HCT116 (cell line): ENCODE results near the gene SLC16A1. TPM values are rescaled to one million over a fixed set of nuclear protein-coding genes. Genes with fewer than 3 reads are reported as not detected.

Experiments
- ATAC-seq: fragments of 200-7000 bp; cut with Tn5 transposase; 2 replicates; pipeline ENCODE4 v1.9.1; 2020; ENCODE audit warnings: mild to moderate bottlenecking, moderate library complexity
- BruUV-seq: library from RNA; stranded (reverse); fragments of 400-500 nt; replicated peaks from 2 replicates; lab custom pipeline; 2021; lab: Mats Ljungman, UMichigan
- CTCF ChIA-PET: fragments of 300-600 bp; sonication (Branson Sonifier 250); formaldehyde crosslinking; loops from one replicate; lab custom pipeline; 2021; ENCODE audit warnings: antibody characterized with exemption; lab: Charles Lee
- POLR2A ChIA-PET: fragments of 300-600, 350-600 bp; sonication (Branson Sonifier 250); formaldehyde crosslinking; loops from one replicate; lab custom pipeline; 2021; ENCODE audit warnings: antibody characterized with exemption; lab: Charles Lee
- RAD21 ChIA-PET, 2 experiments: fragments of 300-600 bp; sonication (Branson Sonifier 250); formaldehyde crosslinking; loops; one replicate each; lab custom pipeline; 2023; ENCODE audit warnings: low total read pairs in 2 of 2; ENCODE audit not compliant: uncharacterized antibody in 2 of 2, unreplicated experiment in 2 of 2, low non-redundant PET in 1 of 2; lab: Charles Lee
- DNase-seq: peaks from one replicate; pipeline ENCODE4 v3.0.0-alpha.2; 2010; ENCODE audit warnings: low read depth, low spot score
- H2AFZ ChIP-seq: fragments of 200-600 bp; shearing (Covaris generic), sonication (generic); 2 replicates; pipeline ENCODE4 v1.6.1; 2017; ENCODE audit warnings: low read depth, mixed run types, mixed read lengths, antibody characterized with exemption, low read length; ENCODE audit not compliant: poor library complexity, severe bottlenecking
- H3K27ac ChIP-seq: 2 replicates; pipeline ENCODE4 v1.5.1; 2012; ENCODE audit warnings: low read depth, low read length
- H3K27me3 ChIP-seq: fragments of 200-600 bp; sonication (generic); 2 replicates; pipeline ENCODE4 v1.6.1; 2016; ENCODE audit warnings: mixed run types, low read length, mixed read lengths; ENCODE audit not compliant: insufficient read depth
- H3K36me3 ChIP-seq, 2 experiments: fragments of 200-500 bp in 1 of 2; fragments of 200-600 bp in 1 of 2; sonication (Bioruptor generic) in 1 of 2; sonication (generic) in 1 of 2; 2 replicates each; pipeline versions ENCODE4 v1.5.1 to v1.6.1; 2014 to 2016; ENCODE audit warnings: low read length in 2 of 2, inconsistent platforms in 1 of 2, mixed read lengths in 1 of 2, mixed run types in 1 of 2; ENCODE audit not compliant: insufficient read depth in 2 of 2, control insufficient read depth in 1 of 2
- H3K4me1 ChIP-seq, 2 experiments: fragments of 200-600 bp in 1 of 2; sonication (generic) in 1 of 2; 2 replicates each; pipeline versions ENCODE4 v1.5.1 to v1.6.1; 2012 to 2017; ENCODE audit warnings: low read length in 2 of 2, inconsistent platforms in 1 of 2, mild to moderate bottlenecking in 1 of 2, mixed read lengths in 1 of 2, mixed run types in 1 of 2, moderate library complexity in 1 of 2; ENCODE audit not compliant: insufficient read depth in 2 of 2, control insufficient read depth in 1 of 2
- H3K4me2 ChIP-seq: fragments of 200-600 bp; sonication (generic); 2 replicates; pipeline ENCODE4 v1.6.1; 2017; ENCODE audit warnings: mixed run types, low read length, mixed read lengths
- H3K4me3 ChIP-seq, 2 experiments: fragments of 200-600 bp in 1 of 2; sonication (generic) in 1 of 2; replicated peaks in 1 of 2; 2 replicates each; pipeline ENCODE4 v1.5.1; 2011 to 2016; ENCODE audit warnings: low read length in 2 of 2, control low read depth in 1 of 2, low read depth in 1 of 2, mild to moderate bottlenecking in 1 of 2, mixed read lengths in 1 of 2, mixed run types in 1 of 2
- H3K79me2 ChIP-seq: fragments of 200-600 bp; sonication (generic); 2 replicates; pipeline ENCODE4 v1.6.1; 2017; ENCODE audit warnings: mild to moderate bottlenecking, mixed run types, low read length, moderate library complexity, mixed read lengths; ENCODE audit not compliant: insufficient read depth
- H3K9ac ChIP-seq: fragments of 200-600 bp; sonication (generic); 2 replicates; pipeline ENCODE4 v1.6.1; 2016; ENCODE audit warnings: low read length, mixed read lengths
- H3K9me2 ChIP-seq: fragments of 200-600 bp; sonication (generic), shearing (Covaris generic); 2 replicates; pipeline ENCODE4 v1.6.1; 2017; ENCODE audit warnings: mixed run types, mild to moderate bottlenecking, moderate library complexity; ENCODE audit not compliant: insufficient read depth
- H3K9me3 ChIP-seq, 2 experiments: fragments of 200-500 bp in 1 of 2; fragments of 200-600 bp in 1 of 2; sonication (Bioruptor generic) in 1 of 2; sonication (generic) in 1 of 2; 2 replicates each; pipeline ENCODE4 v1.6.1; 2014 to 2017; ENCODE audit warnings: low read length in 2 of 2, mixed read lengths in 2 of 2, inconsistent platforms in 1 of 2, low read depth in 1 of 2, mild to moderate bottlenecking in 1 of 2, mixed run types in 1 of 2, moderate library complexity in 1 of 2; ENCODE audit not compliant: control insufficient read depth in 1 of 2, insufficient read depth in 1 of 2
- H4K20me1 ChIP-seq: fragments of 200-600 bp; sonication (generic), shearing (Covaris generic); 2 replicates; pipeline ENCODE4 v1.6.1; 2017; ENCODE audit warnings: mixed run types, mild to moderate bottlenecking, moderate library complexity; ENCODE audit not compliant: insufficient read depth
- CEBPB ChIP-seq: IDR thresholded peaks from 2 replicates; pipeline ENCODE4 v1.6.1; 2012; ENCODE audit warnings: low read depth
- EGR1 ChIP-seq: IDR thresholded peaks from 2 replicates; pipeline ENCODE4 v1.6.1; 2012; ENCODE audit warnings: low read depth
- EZH2phosphoT487 ChIP-seq: fragments of 200-600 bp; IDR thresholded peaks from 2 replicates; pipeline ENCODE4 v1.6.1; 2018; ENCODE audit warnings: antibody characterized with exemption, borderline replicate concordance
- FOSL1 ChIP-seq: IDR thresholded peaks from 2 replicates; pipeline ENCODE4 v1.6.1; 2012; ENCODE audit warnings: low read depth
- POLR2A ChIP-seq: IDR thresholded peaks from 2 replicates; pipeline ENCODE4 v1.7.0; 2011; ENCODE audit warnings: borderline replicate concordance; ENCODE audit not compliant: insufficient read depth, insufficient read length; ENCODE audit errors: extremely low read depth
- POLR2AphosphoS5 ChIP-seq: IDR thresholded peaks from 2 replicates; pipeline ENCODE4 v1.6.1; 2011; ENCODE audit warnings: mild to moderate bottlenecking, low read depth, low read length, moderate library complexity
- SP1 ChIP-seq: IDR thresholded peaks from 2 replicates; pipeline ENCODE4 v1.6.1; 2012; ENCODE audit warnings: low read depth
- SRF ChIP-seq: IDR thresholded peaks from 2 replicates; pipeline ENCODE4 v1.6.1; 2012; ENCODE audit warnings: low read depth
- intact Hi-C: fragments of 100-400 bp; cut with micrococcal nuclease; formaldehyde crosslinking; loops from 2 replicates; pipeline ENCODE4 v1.10.0; 2022
- total RNA-seq: library from RNA; stranded (reverse); gene quantifications from one replicate; pipeline ENCODE4 v1.2.1, GENCODE V29; 2021; ENCODE audit not compliant: unreplicated experiment

SLC16A1 gene
- total RNA-seq, 1 experiment from 2014 or later: 96.7 TPM

DNA sequence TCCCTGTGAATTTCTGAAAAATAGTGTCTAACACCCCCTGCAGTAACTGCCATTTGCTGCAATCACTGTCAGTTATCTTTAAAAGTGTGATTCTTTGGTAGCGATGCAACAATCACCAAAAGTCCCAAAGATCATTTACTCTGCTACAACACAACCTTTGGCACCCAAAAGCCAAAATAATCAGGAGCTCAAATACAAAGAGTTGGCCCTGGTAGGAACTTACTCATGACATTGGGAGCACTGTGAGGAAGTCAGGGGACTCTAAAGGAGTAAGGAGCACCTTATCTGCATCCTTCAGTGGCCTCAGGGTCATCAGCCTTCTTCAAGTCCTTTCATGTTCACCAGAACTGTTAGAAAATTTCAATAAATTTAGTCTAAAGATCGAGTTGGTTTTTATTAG is 54.6 kb downstream of the SLC16A1 start:
- intact Hi-C loops: no loop called here

GRCh38 chr1:112896783-112897182 is 59.2 kb downstream of the SLC16A1 start:
- Histone ChIP-seq H3K36me3 (no peaks in the 10 kb centered on the region), H3K9me2 (no peaks in the 10 kb centered on the region), H3K27ac (no peak overlapping the region), H3K27me3 (no peaks in the 10 kb centered on the region), H3K4me3 (no peak overlapping the region), H3K79me2 (no peaks in the 10 kb centered on the region), H3K9me3 (no peaks in the 10 kb centered on the region; a peak in 1 of 4 replicates), H4K20me1 (no peaks in the 10 kb centered on the region), H2AFZ (no peak overlapping the region), H3K4me1 (no peaks in the 10 kb centered on the region), H3K4me2 (no peak overlapping the region), H3K9ac (no peak overlapping the region)
- BruUV-seq: no TSS peak
- intact Hi-C loops: no loop called here
- DNase-seq (no peak), ATAC-seq (no peak)
- POLR2A ChIA-PET: no interaction called here
- CTCF ChIA-PET: no interaction called here
- TF ChIP-seq SP1 (no peak), CEBPB (no peak), POLR2AphosphoS5 (no peak)
- RAD21 ChIA-PET: no interaction called here

More for the DNA sequence above, 54.6 kb downstream of the SLC16A1 start:
- no TSS peak for BruUV-seq
- no peak overlapping the region for H3K9ac ChIP-seq
- RAD21 ChIA-PET: no interaction called here
- ATAC-seq: no peak
- no peak overlapping the region for H3K4me2 ChIP-seq
- no peak overlapping the region for H3K4me3 ChIP-seq
- no peaks in the 10 kb centered on the region for H3K27me3 ChIP-seq
- H3K27ac ChIP-seq: no peak overlapping the region
- DNase-seq: no peak
- H3K36me3 ChIP-seq: no peaks in the 10 kb centered on the region
- H3K9me3 ChIP-seq: no peaks in the 10 kb centered on the region
- TF ChIP-seq SRF: no peak
- TF ChIP-seq POLR2A: no peak
- no peak for TF ChIP-seq EZH2phosphoT487
- no peak for TF ChIP-seq FOSL1
- TF ChIP-seq SP1: no peak
- no peak for TF ChIP-seq EGR1
- no peak overlapping the region for H2AFZ ChIP-seq
- peaks cover 20 to 31% of the 10 kb centered on the region in 2 experiments for H3K4me1 ChIP-seq
- no peaks in the 10 kb centered on the region for H3K79me2 ChIP-seq
- POLR2A ChIA-PET: no interaction called here
- H3K9me2 ChIP-seq: no peaks in the 10 kb centered on the region
- no peaks in the 10 kb centered on the region for H4K20me1 ChIP-seq
- CTCF ChIA-PET: no interaction called here
